ENCODE results near the gene ATP9A.

- TF ChIP-seq CTCF (optimal IDR thresholded peaks at IDR 0.05 in 1 of 3, IDR thresholded peaks at IDR 0.05 in 1 of 3, conservative IDR thresholded peaks at IDR 0.05 in 1 of 3; ENCODE audit: extremely low read depth in 1 of 3, insufficient read depth in 2 of 3, low read length in 3 of 3): no peak
- no peak for TF ChIP-seq EZH2 (IDR thresholded peaks at IDR 0.05; ENCODE audit: low read length)
These were observed 7.1 kb upstream of the ATP9A start for GRCh38 chr20:51775241-51775640.
